CD14-positive monocyte (primary cell): ENCODE measurements around the gene DRGX. TPM values are rescaled to one million over a fixed set of nuclear protein-coding genes. Genes with fewer than 3 reads are reported as not detected.
A peak's percentile ranks its signal among the peaks of the same experiment; 100 is the strongest.

Experiments
- DNase-seq, 3 donors: peaks; one replicate each; pipeline ENCODE4 v3.0.0-alpha.2; 2011 to 2022
- H2AFZ ChIP-seq: 2 replicates; pipeline ENCODE4 v1.6.0; 2012; ENCODE audit warnings: mild to moderate bottlenecking, low read depth, low read length, inconsistent platforms; ENCODE audit not compliant: insufficient read depth, poor library complexity, severe bottlenecking
- H3K27ac ChIP-seq, 2 donors: 1 replicate in 1 of 2; 2 replicates in 1 of 2; pipeline ENCODE4 v1.5.1; 2012 to 2013; ENCODE audit warnings: low read length in 2 of 2, control low read depth in 1 of 2, inconsistent platforms in 1 of 2, low read depth in 1 of 2, mild to moderate bottlenecking in 1 of 2
- H3K27me3 ChIP-seq, 2 donors: one replicate each; pipeline versions ENCODE4 v1.6.0 to v1.6.1; 2011 to 2013; ENCODE audit warnings: low read length in 2 of 2; ENCODE audit not compliant: control insufficient read depth in 2 of 2, insufficient read depth in 2 of 2
- H3K36me3 ChIP-seq, 2 donors: replicated peaks in 1 of 2; 1 replicate in 1 of 2; 2 replicates in 1 of 2; pipeline versions ENCODE4 v1.5.1 to v1.6.1; 2012 to 2013; ENCODE audit warnings: low read length in 2 of 2, control low read depth in 1 of 2, inconsistent platforms in 1 of 2, mild to moderate bottlenecking in 1 of 2; ENCODE audit not compliant: insufficient read depth in 2 of 2, control insufficient read depth in 1 of 2
- H3K4me1 ChIP-seq, 2 donors: 1 replicate in 1 of 2; 2 replicates in 1 of 2; pipeline versions ENCODE4 v1.5.1 to v1.6.1; 2012 to 2013; ENCODE audit warnings: low read length in 2 of 2, control low read depth in 1 of 2, inconsistent platforms in 1 of 2, mild to moderate bottlenecking in 1 of 2, moderate library complexity in 1 of 2; ENCODE audit not compliant: insufficient read depth in 2 of 2, control insufficient read depth in 1 of 2
- H3K4me2 ChIP-seq: replicated peaks from 2 replicates; pipeline ENCODE3; 2012; ENCODE audit warnings: low read length, moderate library complexity, mild to moderate bottlenecking; ENCODE audit not compliant: poor library complexity, severe bottlenecking; ENCODE audit errors: extremely low read depth
- H3K4me3 ChIP-seq, 3 experiments: fragments of 200-600 bp in 1 of 3; sonication (generic) in 1 of 3; replicated peaks in 1 of 3; 1 replicate in 2 of 3; 2 replicates in 1 of 3; pipeline ENCODE4 v1.5.1; 2011 to 2013; ENCODE audit warnings: low read length in 3 of 3, mild to moderate bottlenecking in 3 of 3, control low read depth in 2 of 3, low read depth in 2 of 3, inconsistent platforms in 1 of 3, moderate library complexity in 1 of 3
- H3K79me2 ChIP-seq: 2 replicates; pipeline ENCODE4 v1.6.0; 2012; ENCODE audit warnings: mild to moderate bottlenecking, control low read depth, inconsistent platforms, low read length, moderate library complexity; ENCODE audit not compliant: insufficient read depth
- H3K9ac ChIP-seq: 2 replicates; pipeline ENCODE4 v1.6.0; 2017; ENCODE audit warnings: low read length, mild to moderate bottlenecking; ENCODE audit not compliant: insufficient read depth, poor library complexity, severe bottlenecking
- H3K9me3 ChIP-seq, 2 donors: replicated peaks in 1 of 2; 1 replicate in 1 of 2; 2 replicates in 1 of 2; pipeline versions ENCODE4 v1.5.1 to v1.6.1; 2012 to 2013; ENCODE audit warnings: low read length in 2 of 2, control low read depth in 1 of 2; ENCODE audit not compliant: control insufficient read depth in 1 of 2, insufficient read depth in 1 of 2
- H4K20me1 ChIP-seq: 2 replicates; pipeline ENCODE4 v1.6.0; 2012; ENCODE audit warnings: mild to moderate bottlenecking, low read length, control low read depth, moderate library complexity; ENCODE audit not compliant: insufficient read depth
- H3K27ac Mint-ChIP-seq, 7 donors: one replicate each; pipeline ENCODE4 v1.8.0; 2020; ENCODE audit warnings: mild to moderate bottlenecking in 7 of 7, mixed read lengths in 7 of 7, moderate library complexity in 6 of 7, inconsistent platforms in 2 of 7
- H3K27me3 Mint-ChIP-seq, 3 donors: one replicate each; pipeline ENCODE4 v1.8.0; 2021 to 2022; ENCODE audit warnings: low read depth in 3 of 3, mild to moderate bottlenecking in 3 of 3, mixed read lengths in 3 of 3, moderate library complexity in 3 of 3, inconsistent platforms in 1 of 3
- H3K36me3 Mint-ChIP-seq, 2 donors: one replicate each; pipeline ENCODE4 v1.8.0; 2020; ENCODE audit warnings: mixed read lengths in 2 of 2, inconsistent platforms in 1 of 2, mild to moderate bottlenecking in 1 of 2
- H3K4me1 Mint-ChIP-seq: one replicate; pipeline ENCODE4 v1.8.0; 2020; ENCODE audit warnings: mild to moderate bottlenecking, mixed read lengths
- H3K4me3 Mint-ChIP-seq, 2 donors: one replicate each; pipeline ENCODE4 v1.8.0; 2020; ENCODE audit warnings: mild to moderate bottlenecking in 2 of 2, mixed read lengths in 2 of 2, moderate library complexity in 1 of 2
- H3K9me3 Mint-ChIP-seq, 7 donors: one replicate each; pipeline ENCODE4 v1.8.0; 2020 to 2022; ENCODE audit warnings: mixed read lengths in 7 of 7, mild to moderate bottlenecking in 6 of 7, moderate library complexity in 6 of 7, inconsistent platforms in 2 of 7
- CTCF ChIP-seq: fragments of 200-600 bp; IDR thresholded peaks from one replicate; pipeline ENCODE4 v1.8.0; 2022; ENCODE audit warnings: antibody characterized with exemption, mild to moderate bottlenecking
- WGBS: methylation state at CpG from one replicate; pipeline ENCODE4 v1.1.5; 2013; ENCODE audit warnings: missing lambda C conversion rate; ENCODE audit not compliant: insufficient coverage; 5-methylcytosine and 5-hydroxymethylcytosine counted together
- intact Hi-C, 2 donors: fragments of 100-400 bp; cut with micrococcal nuclease; formaldehyde crosslinking; loops; one replicate each; pipeline versions ENCODE4 v1.15.0 to v1.15.1; 2023
- polyA plus RNA-seq, 3 donors: library from polyadenylated mRNA; depleted of rRNA in 1 of 3; unstranded in 2 of 3; stranded (reverse) in 1 of 3; fragments of 300-500 nt in 2 of 3; fragments of >200 nt in 1 of 3; fragmentation: Illumina TruSeq in 2 of 3; gene quantifications; 1 replicate in 2 of 3; 2 replicates in 1 of 3; pipeline ENCODE4 v1.2.3, GENCODE V29; 2012 to 2021

The DRGX gene
- polyA plus RNA-seq, 3 donors = not detected

- no peak for TF ChIP-seq CTCF
- Histone ChIP-seq H3K27ac (no peak overlapping the region), H3K9ac (no peak overlapping the region), H3K79me2 (no peaks in the 10 kb centered on the region), H3K4me2 (no peak overlapping the region), H3K27me3 (peaks cover 30 to 60% of the 10 kb centered on the region in 2 donors), H3K36me3 (no peaks in the 10 kb centered on the region), H3K4me3 (no peak overlapping the region), H4K20me1 (no peaks in the 10 kb centered on the region), H2AFZ (no peak overlapping the region), H3K4me1 (no peaks in the 10 kb centered on the region), H3K9me3 (peaks cover 0 to 8% of the 10 kb centered on the region in 2 donors)
- H3K4me3 Mint-ChIP-seq = peak overlapping the region in 1 of 2 donors; percentile 32
- WGBS = 93% methylated on average over 6 of the region's 15 CpGs
- H3K36me3 Mint-ChIP-seq = no peaks in the 10 kb centered on the region
- H3K4me1 Mint-ChIP-seq = peaks cover 3% of the 10 kb centered on the region
- peaks cover 48 to 65% (median 50%) of the 10 kb centered on the region in 3 donors for H3K27me3 Mint-ChIP-seq
- H3K9me3 Mint-ChIP-seq = peaks cover 0 to 3% (median 0%) of the 10 kb centered on the region in 7 donors
- no peak overlapping the region for H3K27ac Mint-ChIP-seq
- intact Hi-C loops = no loop called here
- no peak for DNase-seq
Observed at GRCh38 chr10:49389361-49389933, 6.4 kb downstream of the DRGX start.

- Histone ChIP-seq H3K4me1 (no peaks in the 10 kb centered on the region), H3K4me2 (no peak overlapping the region), H3K27ac (no peak overlapping the region), H4K20me1 (no peaks in the 10 kb centered on the region), H3K79me2 (no peaks in the 10 kb centered on the region), H2AFZ (no peak overlapping the region), H3K4me3 (no peak overlapping the region), H3K36me3 (no peaks in the 10 kb centered on the region), H3K9me3 (no peaks in the 10 kb centered on the region), H3K27me3 (peaks cover 17 to 47% of the 10 kb centered on the region in 2 donors), H3K9ac (no peak overlapping the region)
- Mint-ChIP-seq H3K4me3 (peak overlapping the region in 1 of 2 donors; percentile 13), H3K4me1 (peaks cover 3% of the 10 kb centered on the region), H3K27me3 (peaks cover 38 to 52% (median 38%) of the 10 kb centered on the region in 3 donors), H3K36me3 (no peaks in the 10 kb centered on the region), H3K27ac (no peak overlapping the region), H3K9me3 (no peaks in the 10 kb centered on the region)
- no peak for TF ChIP-seq CTCF
- intact Hi-C loops = no loop called here
- DNase-seq = no peak
Observed at GRCh38 chr10:49388161-49388560, 7.7 kb downstream of the DRGX start.
